GM20000 (cell line): ENCODE data around the gene ATP1A4.
A peak's percentile ranks its signal among the peaks of the same experiment; 100 is the strongest.

Source experiments
- DNase-seq: peaks from one replicate; pipeline ENCODE4 v3.0.0; 2012; ENCODE audit warnings: low spot score
- TF ChIP-seq, protein P1 (sequence below): IDR thresholded peaks from 2 replicates; pipeline ENCODE4 v1.5.1; 2012; ENCODE audit warnings: mild to moderate bottlenecking, control low read depth; ENCODE audit errors: extremely low read depth, missing control alignments

ATP1A4 gene

DNA sequence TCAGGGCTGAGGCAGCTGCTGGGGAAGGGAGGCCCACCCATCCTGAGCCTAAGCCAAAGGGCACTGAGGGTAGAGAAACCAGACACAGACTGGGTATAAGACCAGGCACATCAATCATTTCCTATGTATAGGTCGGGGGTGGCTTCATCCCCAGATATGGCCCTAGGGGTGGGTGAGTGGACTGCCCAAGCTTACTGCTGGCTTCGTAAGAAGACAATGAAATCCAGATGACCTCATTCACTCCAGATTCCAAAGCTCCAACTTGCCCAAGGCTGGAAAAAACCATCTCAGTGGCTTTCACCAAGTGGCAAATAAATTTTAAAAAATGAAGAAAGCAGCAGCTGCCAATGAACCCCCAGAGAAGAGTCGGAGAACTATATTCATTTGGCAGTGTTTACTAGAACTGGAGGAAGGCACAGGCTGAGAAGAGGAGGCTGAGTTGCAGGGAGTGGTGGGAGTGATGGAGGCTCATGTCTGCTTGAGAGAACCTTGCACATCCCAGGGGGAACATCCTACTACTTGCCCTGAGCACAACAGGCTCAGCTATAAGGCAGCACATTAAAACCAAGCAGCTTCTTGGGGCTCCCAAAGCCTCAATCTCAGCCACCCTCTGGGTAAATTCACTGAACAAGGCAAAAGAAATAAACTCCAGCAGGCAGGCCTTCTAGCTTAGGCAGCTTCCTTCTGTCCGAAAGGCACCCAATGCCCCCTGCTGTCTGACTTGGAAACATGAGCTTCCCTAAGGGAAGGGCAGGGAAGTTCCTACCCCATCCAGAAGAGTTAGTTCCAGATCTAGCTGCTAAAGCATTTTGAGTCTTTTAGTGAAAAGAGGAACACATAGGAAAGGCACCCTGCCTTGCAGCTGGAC, 67.9 kb downstream of the ATP1A4 start:
- TF ChIP-seq, protein P1, sequence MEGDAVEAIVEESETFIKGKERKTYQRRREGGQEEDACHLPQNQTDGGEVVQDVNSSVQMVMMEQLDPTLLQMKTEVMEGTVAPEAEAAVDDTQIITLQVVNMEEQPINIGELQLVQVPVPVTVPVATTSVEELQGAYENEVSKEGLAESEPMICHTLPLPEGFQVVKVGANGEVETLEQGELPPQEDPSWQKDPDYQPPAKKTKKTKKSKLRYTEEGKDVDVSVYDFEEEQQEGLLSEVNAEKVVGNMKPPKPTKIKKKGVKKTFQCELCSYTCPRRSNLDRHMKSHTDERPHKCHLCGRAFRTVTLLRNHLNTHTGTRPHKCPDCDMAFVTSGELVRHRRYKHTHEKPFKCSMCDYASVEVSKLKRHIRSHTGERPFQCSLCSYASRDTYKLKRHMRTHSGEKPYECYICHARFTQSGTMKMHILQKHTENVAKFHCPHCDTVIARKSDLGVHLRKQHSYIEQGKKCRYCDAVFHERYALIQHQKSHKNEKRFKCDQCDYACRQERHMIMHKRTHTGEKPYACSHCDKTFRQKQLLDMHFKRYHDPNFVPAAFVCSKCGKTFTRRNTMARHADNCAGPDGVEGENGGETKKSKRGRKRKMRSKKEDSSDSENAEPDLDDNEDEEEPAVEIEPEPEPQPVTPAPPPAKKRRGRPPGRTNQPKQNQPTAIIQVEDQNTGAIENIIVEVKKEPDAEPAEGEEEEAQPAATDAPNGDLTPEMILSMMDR, result no peak
- no peak for DNase-seq

DNA sequence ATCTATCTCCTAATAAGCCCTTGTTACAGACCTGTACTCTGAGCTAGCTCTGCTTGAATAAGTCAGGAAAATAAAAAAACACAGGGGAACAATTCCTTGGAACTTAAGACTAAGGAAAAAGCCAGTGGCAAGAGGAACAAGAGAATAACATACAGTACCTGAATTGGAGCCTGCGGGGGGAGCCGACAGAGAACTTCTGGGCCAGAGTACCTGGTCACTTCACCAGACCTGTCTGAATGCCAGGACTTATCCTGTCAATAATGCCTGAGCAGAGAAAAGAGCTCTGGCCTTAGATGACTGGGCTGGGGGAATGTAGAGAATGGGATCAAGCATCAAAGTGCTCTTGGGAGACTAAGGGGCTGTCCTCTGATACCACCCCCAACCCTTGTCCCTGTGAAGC, 68.9 kb downstream of the ATP1A4 start:
- TF ChIP-seq, protein P1, result no peak
- no peak for DNase-seq

DNA sequence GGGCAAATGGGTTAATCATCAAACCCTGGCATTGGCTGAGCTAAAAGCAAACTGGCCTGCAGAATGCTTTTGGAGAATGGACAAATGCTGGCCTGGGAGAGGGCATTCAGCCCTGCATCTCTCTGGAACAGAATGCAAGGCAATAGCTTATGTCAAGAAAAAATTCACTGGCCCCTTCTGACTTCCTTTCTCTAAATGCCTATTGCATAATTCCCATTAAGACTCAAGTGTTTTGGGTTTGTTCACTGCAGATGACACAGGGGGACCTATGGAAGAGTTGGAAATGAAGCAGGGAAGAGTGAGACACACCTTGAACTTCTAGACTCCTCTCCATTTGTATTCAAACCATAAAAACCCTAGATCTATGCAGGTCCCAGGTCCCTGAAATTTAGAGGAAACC, 69.7 kb downstream of the ATP1A4 start:
- TF ChIP-seq, protein P1, result no peak

DNA sequence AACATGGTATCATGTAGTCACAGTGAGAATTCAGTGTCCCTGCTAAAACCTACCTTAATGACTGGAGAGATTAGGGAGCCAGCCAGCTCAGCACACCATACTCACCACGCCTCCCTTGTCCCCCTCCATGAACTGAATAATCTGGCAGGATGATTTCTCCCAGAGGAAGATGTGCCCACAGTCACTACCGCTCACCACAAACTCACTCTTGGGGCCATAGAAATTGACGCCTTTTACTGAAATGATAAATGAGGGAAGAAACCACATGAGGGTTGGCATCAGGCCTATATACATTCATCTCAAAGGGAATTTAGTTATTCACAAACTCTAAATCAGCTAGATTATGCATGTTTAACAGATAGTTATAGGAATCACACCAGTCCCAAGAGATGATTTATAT, 71.1 kb downstream of the ATP1A4 start:
- TF ChIP-seq, protein P1, result no peak

More for the DNA sequence above, 69.7 kb downstream of the ATP1A4 start:
- no peak for DNase-seq

DNA sequence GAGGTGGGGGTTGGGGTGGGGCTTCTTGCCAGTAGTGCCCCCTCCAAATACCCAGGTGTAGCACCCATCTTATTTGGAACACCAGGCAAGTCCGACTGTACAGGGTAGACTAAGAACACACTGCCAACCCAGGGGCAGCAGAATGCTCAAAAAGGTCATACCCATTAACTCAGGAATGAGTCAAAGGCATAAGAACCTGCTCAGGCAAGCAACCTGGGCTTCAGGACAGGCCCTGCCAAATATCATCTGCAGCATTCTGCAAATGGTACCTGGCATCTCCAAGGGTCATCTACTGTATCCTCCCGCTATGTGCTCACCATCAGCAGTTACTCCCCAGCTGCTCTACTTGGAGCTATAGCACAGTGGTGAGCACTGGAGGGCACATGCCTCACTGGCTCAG, 73.2 kb downstream of the ATP1A4 start:
- TF ChIP-seq, protein P1, result no peak
- no peak for DNase-seq

More for the DNA sequence above, 71.1 kb downstream of the ATP1A4 start:
- no peak for DNase-seq

DNA sequence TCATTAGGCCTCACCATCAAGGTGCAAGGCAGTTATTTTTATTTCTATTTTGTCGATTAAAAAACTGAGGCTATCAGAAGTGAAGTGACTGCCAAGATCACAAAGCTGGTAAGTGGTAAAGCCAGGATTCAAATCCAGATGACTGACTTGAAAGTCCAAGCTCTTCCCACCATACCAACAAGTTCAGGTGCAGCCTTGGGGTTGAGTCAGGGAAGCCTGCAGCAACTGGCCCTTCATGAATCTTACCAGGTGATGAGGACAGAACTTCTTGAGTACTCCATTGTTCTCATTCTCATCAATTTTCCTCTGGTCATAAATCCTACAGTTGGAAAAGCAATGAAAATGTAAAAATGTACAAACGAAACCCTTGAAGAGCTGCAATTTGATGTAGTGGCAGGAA, 73.9 kb downstream of the ATP1A4 start:
- TF ChIP-seq, protein P1, result no peak
- no peak for DNase-seq

DNA sequence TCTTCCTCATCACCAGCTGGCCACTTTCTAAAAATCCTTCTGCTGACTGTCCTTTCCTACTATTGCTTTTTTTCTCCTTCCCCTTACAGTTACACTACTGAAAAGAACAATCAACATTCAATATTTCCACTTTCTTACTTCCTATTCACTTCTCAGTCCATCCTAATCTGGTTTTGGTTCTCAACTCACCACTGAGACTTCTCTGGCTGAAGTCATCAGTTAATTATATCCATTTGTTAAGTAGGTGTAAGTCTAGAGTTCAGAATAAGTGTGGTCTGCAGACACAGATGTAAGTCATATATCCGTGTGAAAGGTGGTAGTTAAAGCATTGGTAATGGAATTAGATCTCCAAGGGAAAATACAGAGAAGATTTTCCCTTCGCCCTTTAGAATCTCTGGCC, 75.2 kb downstream of the ATP1A4 start:
- peak; percentile 46 for DNase-seq
- TF ChIP-seq, protein P1, result no peak
